HL-60 (cell line): ENCODE results near the gene PTPRN2.

ENCODE experiments used
- DNase-seq, 2 experiments: peaks; one replicate each; pipeline ENCODE4 v3.0.0-alpha.2; 2010 to 2020; ENCODE audit warnings: low read depth in 1 of 2, low spot score in 1 of 2
- H3K27ac ChIP-seq: fragments of 250-450 bp; sonication (Bioruptor Pico); replicated peaks from 2 replicates; pipeline ENCODE4 v1.5.1; 2020; ENCODE audit warnings: mild to moderate bottlenecking, moderate library complexity
- H3K27me3 ChIP-seq: fragments of 250-450 bp; sonication (Bioruptor Pico); 2 replicates; pipeline ENCODE4 v1.5.1; 2021; ENCODE audit warnings: mild to moderate bottlenecking, moderate library complexity; ENCODE audit not compliant: insufficient read depth, poor library complexity, severe bottlenecking
- H3K4me3 ChIP-seq: replicated peaks from 2 replicates; pipeline ENCODE4 v1.5.1; 2011; ENCODE audit warnings: mild to moderate bottlenecking, control low read depth, low read length; ENCODE audit not compliant: insufficient read depth
- CTCF ChIP-seq: IDR thresholded peaks from one replicate; pipeline ENCODE4 v1.5.1; 2011; ENCODE audit warnings: low read length, control low read depth, inconsistent platforms; ENCODE audit not compliant: insufficient read depth
- GABPA ChIP-seq: IDR thresholded peaks from 2 replicates; pipeline ENCODE4 v1.6.1; 2012; ENCODE audit warnings: low read depth
- POLR2AphosphoS5 ChIP-seq: IDR thresholded peaks from 2 replicates; pipeline ENCODE4 v1.6.1; 2012; ENCODE audit warnings: low read depth
- REST ChIP-seq: IDR thresholded peaks from 2 replicates; pipeline ENCODE4 v1.6.1; 2012; ENCODE audit warnings: low read depth; ENCODE audit not compliant: insufficient replicate concordance
- SPI1 ChIP-seq: IDR thresholded peaks from 2 replicates; pipeline ENCODE4 v1.6.1; 2012; ENCODE audit warnings: low read depth, mild to moderate bottlenecking, borderline replicate concordance

The PTPRN2 gene

GRCh38 chr7:158454631-158455030, 133.0 kb downstream of the PTPRN2 start:
- TF ChIP-seq SPI1 (no peak), CTCF (no peak), GABPA (no peak), POLR2AphosphoS5 (no peak)
- DNase-seq: no peak

GRCh38 chr7:158453663-158454062, 134.0 kb downstream of the PTPRN2 start:
- no peak overlapping the region for H3K4me3 ChIP-seq
- H3K27me3 ChIP-seq: no peaks in the 10 kb centered on the region
- DNase-seq: no peak
- H3K27ac ChIP-seq: no peak overlapping the region
- TF ChIP-seq POLR2AphosphoS5 (no peak), REST (no peak), GABPA (no peak)

More at GRCh38 chr7:158454631-158455030, 133.0 kb downstream of the PTPRN2 start:
- Histone ChIP-seq H3K27ac (no peak overlapping the region), H3K27me3 (no peaks in the 10 kb centered on the region), H3K4me3 (no peak overlapping the region)

GRCh38 chr7:158452331-158452730, 135.3 kb downstream of the PTPRN2 start:
- no peaks in the 10 kb centered on the region for H3K27me3 ChIP-seq
- H3K4me3 ChIP-seq: no peak overlapping the region
- DNase-seq: no peak
- no peak overlapping the region for H3K27ac ChIP-seq
- no peak for TF ChIP-seq GABPA
- no peak for TF ChIP-seq CTCF
- no peak for TF ChIP-seq REST
- TF ChIP-seq SPI1: no peak
- TF ChIP-seq POLR2AphosphoS5: no peak

GRCh38 chr7:158450476-158451124, 137.0 kb downstream of the PTPRN2 start:
- TF ChIP-seq SPI1 (no peak), GABPA (no peak), CTCF (no peak), POLR2AphosphoS5 (no peak), REST (no peak)
- H3K4me3 ChIP-seq: no peak overlapping the region
- no peak for DNase-seq
- H3K27ac ChIP-seq: no peak overlapping the region
- no peaks in the 10 kb centered on the region for H3K27me3 ChIP-seq
